BLaER1 (cell line): ENCODE results near the gene ENTPD8.

Experiments used
- H3K27ac ChIP-seq: shearing (Covaris generic); formaldehyde crosslinking; 2 replicates; pipeline ENCODE4 v1.8.1; 2022
- H3K27me3 ChIP-seq: shearing (Covaris generic); formaldehyde crosslinking; 2 replicates; pipeline ENCODE4 v1.8.1; 2022
- H3K36me3 ChIP-seq: shearing (Covaris generic); formaldehyde crosslinking; 2 replicates; pipeline ENCODE4 v1.8.1; 2022
- H3K4me1 ChIP-seq: shearing (Covaris generic); formaldehyde crosslinking; 2 replicates; pipeline ENCODE4 v1.8.1; 2022
- H3K4me2 ChIP-seq: shearing (Covaris generic); formaldehyde crosslinking; 2 replicates; pipeline ENCODE4 v1.8.1; 2022
- H3K4me3 ChIP-seq: shearing (Covaris generic); formaldehyde crosslinking; 2 replicates; pipeline ENCODE4 v1.8.1; 2022
- H3K9ac ChIP-seq: shearing (Covaris generic); formaldehyde crosslinking; 2 replicates; pipeline ENCODE4 v1.8.1; 2022
- H3K9me3 ChIP-seq: shearing (Covaris generic); formaldehyde crosslinking; 2 replicates; pipeline ENCODE4 v1.8.1; 2022
- H4K20me1 ChIP-seq: shearing (Covaris generic); formaldehyde crosslinking; 2 replicates; pipeline ENCODE4 v1.8.1; 2022
- Cebpa-rat ChIP-seq: shearing (Covaris generic); IDR thresholded peaks from 2 replicates; pipeline ENCODE4 v1.8.1; 2022

Gene ENTPD8

GRCh38 chr9:137426018-137426681, 15.0 kb downstream of the ENTPD8 start:
- H3K27ac ChIP-seq = no peak overlapping the region
- 0 out of 2 replicates have a peak, but pooled peaks cover 6% of the 10 kb centered on the region for H4K20me1 ChIP-seq
- no peaks in the 10 kb centered on the region for H3K9me3 ChIP-seq
- H3K4me2 ChIP-seq = peak overlapping the region; percentile 55
- peaks cover 86% of the 10 kb centered on the region for H3K4me1 ChIP-seq
- H3K9ac ChIP-seq = no peak overlapping the region
- H3K36me3 ChIP-seq = no peaks in the 10 kb centered on the region
- H3K4me3 ChIP-seq = no peak overlapping the region
- peaks cover 32% of the 10 kb centered on the region for H3K27me3 ChIP-seq
- TF ChIP-seq Cebpa-rat = no peak

DNA sequence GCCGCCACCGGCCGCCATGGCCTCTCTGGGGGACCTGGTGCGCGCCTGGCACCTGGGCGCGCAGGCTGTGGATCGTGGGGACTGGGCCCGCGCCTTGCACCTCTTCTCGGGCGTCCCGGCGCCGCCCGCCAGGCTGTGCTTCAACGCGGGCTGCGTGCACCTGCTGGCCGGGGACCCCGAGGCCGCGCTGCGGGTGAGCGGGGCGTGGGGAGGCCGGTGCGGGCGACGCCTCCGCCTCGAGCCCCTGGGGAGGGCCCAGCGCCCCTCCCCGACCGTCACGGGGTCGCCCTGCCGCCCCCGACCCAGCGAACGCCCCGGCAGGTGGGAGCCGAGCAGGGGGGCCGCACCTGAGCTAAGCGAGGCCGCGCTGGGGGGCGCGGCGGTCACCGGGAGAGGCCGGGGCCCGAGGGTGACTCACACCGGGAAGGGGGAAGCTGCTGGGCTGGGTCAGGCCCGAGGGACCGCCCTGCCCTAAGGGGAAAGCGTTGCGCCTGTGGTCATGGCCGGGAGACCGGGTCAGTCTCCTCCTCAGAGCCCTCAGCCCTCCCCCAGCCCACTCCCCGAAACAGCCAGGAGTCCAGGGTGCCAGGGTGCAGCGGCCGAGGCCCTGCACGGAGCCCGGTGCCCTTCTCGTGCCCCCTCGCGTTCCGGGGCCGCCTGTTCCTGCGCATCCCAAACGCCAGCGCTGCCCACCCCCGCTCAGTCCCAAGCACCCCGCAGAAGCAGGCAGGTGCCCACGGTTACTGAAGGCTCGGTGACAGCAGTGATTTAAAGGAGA, 17.5 kb downstream of the ENTPD8 start:
- Histone ChIP-seq H3K9me3 (no peaks in the 10 kb centered on the region), H3K27me3 (peaks cover 32% of the 10 kb centered on the region), H4K20me1 (no peaks in the 10 kb centered on the region), H3K4me3 (peak overlapping the region; percentile 93), H3K4me1 (peaks cover 79% of the 10 kb centered on the region), H3K36me3 (no peaks in the 10 kb centered on the region), H3K27ac (peak overlapping the region; percentile 72), H3K9ac (peak overlapping the region; percentile 64), H3K4me2 (peak overlapping the region; percentile 91)
- no peak for TF ChIP-seq Cebpa-rat

GRCh38 chr9:137422604-137423513, 18.3 kb downstream of the ENTPD8 start, which contains the start of the genes EXD3 and NOXA1:
Gene EXD3 (minus strand): TSS chr9:137423162. CDS start chr9:137395357, 27,805 bp downstream.
Gene NOXA1 (plus strand): TSS chr9:137423393. CDS start chr9:137423530, 137 bp downstream.
- no peak for TF ChIP-seq Cebpa-rat
- peak within 1 kb of the TSS; percentile 98 for H3K4me2 ChIP-seq
- H4K20me1 ChIP-seq = no peaks in the 10 kb centered on the region
- H3K36me3 ChIP-seq = no peaks in the 10 kb centered on the region
- H3K9me3 ChIP-seq = no peaks in the 10 kb centered on the region
- H3K4me1 ChIP-seq = peaks cover 79% of the 10 kb centered on the region
- H3K27ac ChIP-seq = peak within 1 kb of the TSS; percentile 83
- peaks cover 36% of the 10 kb centered on the region for H3K27me3 ChIP-seq
- H3K4me3 ChIP-seq = peak within 1 kb of the TSS; percentile 93
- peak within 1 kb of the TSS; percentile 92 for H3K9ac ChIP-seq

DNA sequence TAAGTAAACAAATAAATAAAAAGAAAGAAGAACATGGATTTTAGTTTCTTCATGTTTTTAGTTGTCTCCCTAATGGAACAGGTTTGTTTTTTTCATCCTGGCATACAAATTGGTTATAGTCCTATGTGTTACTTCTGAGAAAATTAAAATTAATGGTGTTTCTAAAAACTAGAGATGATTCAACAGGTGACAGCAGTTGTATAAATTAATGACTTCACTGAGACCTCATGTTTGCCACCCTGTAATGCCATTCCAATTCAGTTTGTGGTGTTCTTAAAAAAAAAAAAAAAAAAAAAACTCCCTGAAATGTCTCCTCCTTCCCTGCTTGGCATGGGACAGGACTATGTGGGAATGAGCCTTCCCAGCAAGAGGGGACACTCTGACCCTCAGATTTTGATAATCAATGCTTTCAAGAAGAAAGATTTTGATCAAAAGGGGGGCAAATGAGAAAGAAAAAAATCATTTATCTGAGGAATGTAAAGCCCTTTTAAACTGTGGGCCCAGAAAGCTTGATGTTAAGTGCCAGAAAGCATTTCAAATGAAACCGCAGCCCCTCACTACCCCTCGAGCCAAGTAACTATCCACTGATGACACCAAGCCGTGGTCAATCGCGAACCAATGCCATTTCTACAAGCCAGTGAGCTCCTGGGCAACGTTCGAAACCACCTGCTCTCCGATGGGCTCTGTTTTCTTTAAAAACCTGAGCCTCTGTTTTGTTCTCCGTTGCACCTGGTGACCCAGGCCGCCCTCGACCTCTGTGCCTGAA, 19.1 kb downstream of the ENTPD8 start:
- Histone ChIP-seq H3K9me3 (no peaks in the 10 kb centered on the region), H3K27ac (peak overlapping the region; percentile 83), H3K4me3 (peak overlapping the region; percentile 93), H3K4me2 (peak overlapping the region; percentile 98), H4K20me1 (peaks cover 6% of the 10 kb centered on the region; the same call in 1 of the 2 replicates), H3K27me3 (peaks cover 44% of the 10 kb centered on the region), H3K9ac (peak overlapping the region; percentile 92), H3K4me1 (peaks cover 79% of the 10 kb centered on the region), H3K36me3 (peaks cover 6% of the 10 kb centered on the region; the same call in 1 of the 2 replicates)
- no peak for TF ChIP-seq Cebpa-rat

- no peak for TF ChIP-seq Cebpa-rat
- peak overlapping the region; percentile 82 for H3K27ac ChIP-seq
- H4K20me1 ChIP-seq = peaks cover 35% of the 10 kb centered on the region
- peaks cover 27% of the 10 kb centered on the region for H3K27me3 ChIP-seq
- H3K4me1 ChIP-seq = peaks cover 91% of the 10 kb centered on the region
- peak overlapping the region; percentile 98 for H3K4me2 ChIP-seq
- H3K9me3 ChIP-seq = no peaks in the 10 kb centered on the region
- H3K9ac ChIP-seq = peak overlapping the region; percentile 76
- H3K36me3 ChIP-seq = peaks cover 11% of the 10 kb centered on the region; the same call in 1 of the 2 replicates
- peak overlapping the region; percentile 69 for H3K4me3 ChIP-seq
Measured at GRCh38 chr9:137417161-137418021, 23.8 kb downstream of the ENTPD8 start.

GRCh38 chr9:137416563-137417151, 24.5 kb downstream of the ENTPD8 start:
- Histone ChIP-seq H3K9me3 (no peaks in the 10 kb centered on the region), H3K4me2 (peak overlapping the region; percentile 98), H3K9ac (peak overlapping the region; percentile 76), H3K4me3 (peak overlapping the region; percentile 69), H3K4me1 (peaks cover 91% of the 10 kb centered on the region), H3K27ac (peak overlapping the region; percentile 82), H3K27me3 (peaks cover 27% of the 10 kb centered on the region), H4K20me1 (peaks cover 42% of the 10 kb centered on the region), H3K36me3 (peaks cover 11% of the 10 kb centered on the region; the same call in 1 of the 2 replicates)
- TF ChIP-seq Cebpa-rat = no peak

- peaks cover 27% of the 10 kb centered on the region for H3K27me3 ChIP-seq
- peaks cover 11% of the 10 kb centered on the region; the same call in 1 of the 2 replicates for H3K36me3 ChIP-seq
- H3K4me3 ChIP-seq = 0 out of 2 replicates have a peak overlapping the region, but pooled peaks have one; percentile 69
- H3K9me3 ChIP-seq = no peaks in the 10 kb centered on the region
- peaks cover 46% of the 10 kb centered on the region for H4K20me1 ChIP-seq
- no peak for TF ChIP-seq Cebpa-rat
- H3K27ac ChIP-seq = peak overlapping the region; percentile 82; the same call in 1 of the 2 replicates
- peaks cover 91% of the 10 kb centered on the region for H3K4me1 ChIP-seq
- peak overlapping the region; percentile 98 for H3K4me2 ChIP-seq
- H3K9ac ChIP-seq = peak overlapping the region; percentile 76
Measured at GRCh38 chr9:137416006-137416562, 25.1 kb downstream of the ENTPD8 start.
